Esophagus muscularis mucosa (tissue), 4 donors: Measurements from ENCODE around the gene NEURL4. TPM values are rescaled to one million over a fixed set of nuclear protein-coding genes. Genes with fewer than 3 reads are reported as not detected.

Experiments used
- DNase-seq: peaks from one replicate; pipeline ENCODE4 v3.0.0-alpha.2; 2017; ENCODE audit errors: extremely low spot score
- H3K27ac ChIP-seq, 4 donors: fragments of 200-600 bp; sonication (generic); replicated peaks in 1 of 4; 1 replicate in 3 of 4; 2 replicates in 1 of 4; pipeline ENCODE4 v1.5.1; 2016 to 2019; ENCODE audit warnings: mild to moderate bottlenecking in 1 of 4
- H3K27me3 ChIP-seq, 4 donors: fragments of 200-600 bp; sonication (generic); one replicate each; pipeline versions ENCODE4 v1.5.1 to v1.6.0; 2016 to 2019
- H3K36me3 ChIP-seq, 4 donors: fragments of 200-600 bp; sonication (generic); one replicate each; pipeline ENCODE4 v1.5.1; 2016 to 2019
- H3K4me1 ChIP-seq, 4 donors: fragments of 200-600 bp; sonication (generic); one replicate each; pipeline ENCODE4 v1.5.1; 2016 to 2019
- H3K4me3 ChIP-seq, 4 donors: fragments of 200-600 bp; sonication (generic); 1 replicate in 2 of 4; 2 replicates in 2 of 4; pipeline ENCODE4 v1.5.1; 2016 to 2019; ENCODE audit warnings: mild to moderate bottlenecking in 4 of 4, moderate library complexity in 1 of 4
- H3K9me3 ChIP-seq, 4 donors: fragments of 200-600 bp; sonication (generic); 1 replicate in 3 of 4; 2 replicates in 1 of 4; pipeline ENCODE4 v1.5.1; 2016 to 2019
- CTCF ChIP-seq, 3 experiments: fragments of 200-600 bp in 2 of 3; fragments of 450-650 bp in 1 of 3; sonication (generic) in 2 of 3; IDR thresholded peaks; one replicate each; pipeline ENCODE4 v1.5.1; 2017 to 2019; ENCODE audit warnings: antibody characterized with exemption in 3 of 3, mild to moderate bottlenecking in 2 of 3, moderate library complexity in 1 of 3
- EP300 ChIP-seq: sonication (generic); formaldehyde crosslinking; IDR thresholded peaks from one replicate; pipeline ENCODE4 v1.6.1; 2017; ENCODE audit warnings: antibody characterized with exemption
- POLR2A ChIP-seq: fragments of 450-650 bp; IDR thresholded peaks from one replicate; pipeline ENCODE4 v1.6.1; 2017; ENCODE audit warnings: antibody characterized with exemption, moderate library complexity, mild to moderate bottlenecking, low read depth
- POLR2AphosphoS5 ChIP-seq, 2 donors: sonication (generic); formaldehyde crosslinking; IDR thresholded peaks; one replicate each; pipeline ENCODE4 v1.6.1; 2017; ENCODE audit warnings: antibody characterized with exemption in 2 of 2
- WGBS: methylation state at CpG from one replicate; pipeline ENCODE4 v1.1.5; 2018; 5-methylcytosine and 5-hydroxymethylcytosine counted together
- intact Hi-C: fragments of 100-400 bp; cut with DNase I; formaldehyde crosslinking; loops from one replicate; pipeline ENCODE4 v1.15.1; 2023
- total RNA-seq, 4 donors: library from RNA; depleted of rRNA; stranded (reverse); fragments of >200 nt; gene quantifications; one replicate each; pipeline versions ENCODE4 v1.1.0 to v1.2.1, GENCODE V29; 2016

NEURL4 gene
- total RNA-seq, 4 donors from 2014 or later = 13.9 to 27.0 (median 20.6) TPM

GRCh38 chr17:7294614-7295153, 34.5 kb downstream of the NEURL4 start, which contains the start of gene YBX2:
Gene YBX2 (minus strand): TSS chr17:7294639. CDS start chr17:7294500, 139 bp downstream.
- intact Hi-C loops = no loop called here
- Histone ChIP-seq H3K4me1 (peaks cover 62 to 72% (median 72%) of the 10 kb centered on the region in 4 donors), H3K27me3 (peaks cover 0 to 37% (median 4%) of the 10 kb centered on the region in 4 donors), H3K36me3 (no peaks in the 10 kb centered on the region), H3K27ac (peak within 1 kb of the TSS; percentile 81 to 96 (median 92)), H3K9me3 (no peaks in the 10 kb centered on the region), H3K4me3 (peak within 1 kb of the TSS; percentile 46 to 54 (median 48))
- no peak for DNase-seq
- TF ChIP-seq POLR2AphosphoS5 (IDR thresholded peaks at IDR 0.05) = no peak
- no peak for TF ChIP-seq POLR2A
- no peak for TF ChIP-seq CTCF (IDR thresholded peaks at IDR 0.05)
- no peak for TF ChIP-seq EP300
- WGBS = 4% methylated on average over 22 of the region's 57 CpGs

GRCh38 chr17:7293816-7294613, 35.1 kb downstream of the NEURL4 start:
- intact Hi-C loops = no loop called here
- no peak for DNase-seq
- Histone ChIP-seq H3K27ac (peak overlapping the region; percentile 81 to 96 (median 92)), H3K36me3 (no peaks in the 10 kb centered on the region), H3K27me3 (peaks cover 0 to 37% (median 4%) of the 10 kb centered on the region in 4 donors), H3K4me3 (peak overlapping the region; percentile 46 to 54 (median 48)), H3K9me3 (no peaks in the 10 kb centered on the region), H3K4me1 (peaks cover 62 to 79% (median 78%) of the 10 kb centered on the region in 4 donors)
- TF ChIP-seq POLR2A = no peak
- no peak for TF ChIP-seq CTCF (IDR thresholded peaks at IDR 0.05)
- no peak for TF ChIP-seq POLR2AphosphoS5 (IDR thresholded peaks at IDR 0.05)
- TF ChIP-seq EP300 = no peak
- 1% methylated on average over 31 of the region's 75 CpGs for WGBS

- DNase-seq = no peak
- Histone ChIP-seq H3K9me3 (no peaks in the 10 kb centered on the region), H3K27me3 (peaks cover 0 to 37% (median 4%) of the 10 kb centered on the region in 4 donors), H3K4me1 (peaks cover 62 to 88% (median 85%) of the 10 kb centered on the region in 4 donors), H3K4me3 (peak overlapping the region in 2 of 4 donors; percentile 46 to 50), H3K27ac (peak overlapping the region; percentile 81 to 96 (median 92)), H3K36me3 (peaks cover 0 to under 1% (median 0%) of the 10 kb centered on the region in 4 donors)
- intact Hi-C loops = no loop called here
- WGBS = 59% methylated on average over 8 of the region's 11 CpGs
- TF ChIP-seq POLR2AphosphoS5 (IDR thresholded peaks at IDR 0.05) = peak in 1 of 2 donors; percentile 47
- no peak for TF ChIP-seq CTCF (IDR thresholded peaks at IDR 0.05)
These were observed 36.0 kb downstream of the NEURL4 start for GRCh38 chr17:7293159-7293558.

GRCh38 chr17:7292729-7293128, 36.4 kb downstream of the NEURL4 start:
- Histone ChIP-seq H3K4me3 (peak overlapping the region in 2 of 4 donors; percentile 31 to 46), H3K4me1 (peaks cover 62 to 92% (median 89%) of the 10 kb centered on the region in 4 donors), H3K36me3 (peaks cover 0 to 5% (median 3%) of the 10 kb centered on the region in 4 donors), H3K9me3 (no peaks in the 10 kb centered on the region), H3K27ac (peak overlapping the region; percentile 81 to 96 (median 92)), H3K27me3 (peaks cover 0 to 37% (median 4%) of the 10 kb centered on the region in 4 donors)
- intact Hi-C loops = no loop called here
- no peak for DNase-seq
- TF ChIP-seq CTCF (IDR thresholded peaks at IDR 0.05) (no peak), POLR2AphosphoS5 (IDR thresholded peaks at IDR 0.05) (peak in 1 of 2 donors; percentile 22), EP300 (no peak), POLR2A (no peak)
- 16% methylated on average over 5 of the region's 6 CpGs for WGBS
